NCI-H128 (cell line): ENCODE results near the gene LAMA2.
"Not testable (repeated sequence)": the region's sequence is repeated elsewhere in the genome, so short reads cannot be mapped to it uniquely, and the experiment has no call there.

ENCODE experiments used
- DNase-seq: peaks from one replicate; lab custom pipeline; 2025; ENCODE audit not compliant: unreplicated experiment; lab: John Stamatoyannopoulos, UW

The LAMA2 gene

DNA sequence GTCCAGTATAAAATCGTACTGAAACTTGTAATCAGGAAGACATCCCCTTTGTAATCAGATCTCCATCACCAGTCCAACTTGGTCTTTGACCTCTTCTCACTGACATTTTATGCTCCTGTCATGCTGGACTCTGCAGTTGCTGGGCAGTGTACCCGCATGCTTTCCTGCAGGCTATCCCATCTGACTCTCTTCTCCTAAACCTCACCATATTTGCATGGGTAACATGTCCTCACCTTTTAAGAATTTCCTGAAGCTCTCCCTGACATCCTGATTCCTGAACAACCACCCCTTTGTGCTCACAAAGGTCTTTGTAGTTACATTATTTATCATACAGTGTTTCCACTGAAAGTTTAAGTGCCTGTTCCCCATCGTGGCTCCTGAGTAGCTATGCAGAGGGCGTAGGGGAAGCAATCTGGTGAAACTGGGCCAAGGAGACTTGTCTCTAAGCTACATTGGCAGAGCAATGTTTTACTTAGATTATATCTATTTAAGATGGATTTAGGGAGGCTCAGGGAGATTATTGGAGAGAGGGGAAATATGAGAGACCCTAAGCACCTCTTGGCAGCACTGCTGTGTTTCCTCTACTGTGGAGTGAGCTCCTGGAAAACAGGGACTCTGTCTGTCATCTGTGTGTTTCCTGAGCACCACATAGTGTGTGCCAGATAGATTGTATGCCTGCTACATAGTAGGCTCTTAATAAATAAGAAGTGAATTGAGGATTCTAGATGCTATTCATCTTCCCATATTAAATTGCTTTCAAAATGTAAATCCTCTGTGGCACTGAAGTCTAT is 124.0 kb downstream of the LAMA2 start:
- no peak for DNase-seq

DNA sequence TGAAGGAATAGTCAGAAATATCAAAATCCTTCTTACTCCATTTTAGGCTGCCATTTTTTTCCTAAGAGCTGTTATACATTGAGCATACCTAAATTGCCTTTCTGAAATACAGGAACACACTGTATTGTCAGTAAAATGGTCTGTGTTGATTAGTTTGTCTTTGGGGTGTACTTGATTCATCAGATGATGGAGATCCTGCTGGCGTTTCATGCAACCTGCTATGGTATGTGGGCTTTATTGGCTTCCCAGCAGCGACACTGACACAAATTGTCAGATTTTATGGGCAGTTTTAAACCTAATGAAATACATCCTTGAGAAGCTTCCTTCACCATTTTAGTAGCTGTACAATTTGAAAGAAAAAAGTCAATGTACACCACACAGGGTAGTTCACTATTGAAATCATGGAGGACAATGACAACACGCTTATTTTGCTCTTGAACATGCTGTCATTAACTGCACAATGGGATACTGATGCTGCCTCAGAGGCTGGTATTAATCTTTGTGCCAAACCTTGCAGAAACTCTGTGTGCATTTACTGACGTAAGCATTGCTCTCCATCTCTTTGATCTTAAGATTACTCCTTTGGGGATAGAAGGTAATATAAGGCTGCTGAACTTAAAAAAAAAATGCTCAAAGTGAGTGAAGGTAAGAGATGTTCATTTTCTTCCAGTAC is 124.9 kb downstream of the LAMA2 start:
- DNase-seq, result no peak

- no peak for DNase-seq
Observed at GRCh38 chr6:129008591-129008990, 125.7 kb downstream of the LAMA2 start.

DNA sequence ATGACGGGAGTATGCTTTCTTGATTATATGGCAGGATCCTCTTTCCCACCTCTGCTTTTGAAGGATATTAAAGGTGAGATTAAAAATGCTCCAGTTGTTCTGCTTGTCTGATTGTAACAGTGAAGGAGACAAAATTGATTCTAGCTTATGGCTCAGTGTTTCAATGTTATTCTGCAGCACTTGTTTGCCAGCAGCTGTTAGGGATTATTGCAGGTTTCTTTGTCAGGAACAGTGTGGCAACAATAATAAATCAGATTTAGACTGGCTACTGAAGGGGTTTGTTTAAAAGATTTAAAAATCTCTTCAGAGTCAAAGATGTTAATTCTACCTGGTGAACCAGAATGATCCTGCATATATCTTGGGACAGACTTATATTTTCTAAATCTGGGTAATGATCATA is 126.9 kb downstream of the LAMA2 start:
- DNase-seq, result no peak

GRCh38 chr6:129014302-129014701 is 131.4 kb downstream of the LAMA2 start:
- no peak for DNase-seq

GRCh38 chr6:129015721-129016120 is 132.8 kb downstream of the LAMA2 start:
- no peak for DNase-seq

DNA sequence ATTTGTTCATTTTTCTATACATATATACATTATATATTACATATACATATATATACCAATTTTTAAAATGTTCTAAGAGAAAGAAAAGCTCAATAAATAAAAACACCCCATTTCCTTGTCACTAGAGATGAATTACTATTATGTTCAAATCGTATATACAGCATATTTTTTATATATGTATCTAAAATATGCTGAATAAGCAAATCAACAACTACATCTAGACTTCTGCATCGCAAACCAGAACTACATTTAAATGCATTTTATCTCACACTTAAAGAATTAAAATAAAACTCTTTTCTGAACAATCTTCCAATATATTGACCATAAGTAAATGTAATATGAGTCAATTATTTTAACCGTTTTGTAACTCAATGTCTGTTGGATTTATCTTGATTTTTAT is 133.9 kb downstream of the LAMA2 start:
- no peak for DNase-seq

DNA sequence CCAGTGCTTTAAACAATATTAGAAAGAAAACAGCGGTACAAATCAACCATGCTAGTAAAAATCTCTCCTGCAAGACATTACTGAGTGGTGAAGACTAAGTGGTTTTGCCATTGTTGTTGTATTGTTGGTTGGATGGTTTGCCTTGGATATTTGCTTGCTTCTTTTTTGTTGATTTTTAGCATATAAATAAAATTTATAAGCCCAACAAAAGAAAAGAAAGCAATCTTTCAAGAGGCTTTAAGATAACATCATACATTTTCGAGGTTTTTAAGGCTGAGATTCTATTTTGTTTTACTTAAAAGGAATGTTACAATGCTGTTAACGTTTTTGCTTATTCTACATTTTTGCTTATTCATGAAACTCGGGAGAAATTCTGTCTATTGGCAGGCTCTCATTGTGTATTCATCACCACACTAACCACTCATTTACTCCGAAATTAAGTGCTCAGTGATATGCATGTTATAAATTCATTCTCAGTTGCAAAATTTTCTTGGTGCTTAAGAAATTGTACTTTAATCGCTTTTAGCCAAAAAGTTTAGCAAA is 139.1 kb downstream of the LAMA2 start:
- DNase-seq, result no peak

- DNase-seq, result no peak
Observed at GRCh38 chr6:129026601-129027000, 143.7 kb downstream of the LAMA2 start.

DNA sequence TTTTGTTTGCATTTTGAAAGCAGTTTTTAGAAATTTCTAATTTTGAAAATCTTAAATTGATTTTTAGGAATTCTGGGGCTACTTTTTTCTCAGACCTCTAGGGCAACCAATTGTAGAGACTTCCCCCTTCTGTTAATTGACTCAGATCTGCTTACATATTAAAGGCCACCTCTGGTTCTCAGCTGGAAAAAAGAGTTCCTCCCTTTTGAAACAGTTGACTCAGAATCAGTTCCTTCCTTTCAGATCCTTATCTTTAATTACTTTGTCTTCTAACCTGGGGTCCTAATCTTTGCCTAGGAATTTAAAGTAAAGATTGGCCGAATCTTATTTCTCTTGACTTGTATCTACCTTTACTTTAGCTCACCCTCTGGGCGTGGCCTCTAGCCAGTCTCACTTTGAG is 146.8 kb downstream of the LAMA2 start:
- no peak for DNase-seq

DNA sequence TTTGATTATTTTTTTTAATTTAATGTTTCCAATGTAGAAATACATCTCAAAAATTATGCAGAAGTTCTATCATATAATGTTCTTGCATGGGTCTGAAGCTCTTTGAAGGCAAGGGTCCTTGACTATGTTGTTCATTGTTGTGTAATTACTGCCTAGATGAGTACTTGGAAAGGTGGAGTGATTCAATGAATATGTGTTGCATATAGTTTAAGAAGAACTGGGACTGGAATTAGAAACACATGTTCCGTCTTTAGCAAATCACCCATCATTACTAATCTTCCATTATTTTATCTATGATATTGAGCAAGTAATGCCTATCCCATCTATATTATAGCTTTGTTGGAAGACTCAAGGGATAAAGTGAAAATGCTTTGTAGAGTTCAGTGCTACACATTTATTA is 147.3 kb downstream of the LAMA2 start:
- DNase-seq, result no peak

- no peak for DNase-seq
Observed at GRCh38 chr6:129031051-129031599, 148.2 kb downstream of the LAMA2 start.

- DNase-seq, result no peak
Observed at GRCh38 chr6:129032602-129033001, 149.7 kb downstream of the LAMA2 start.

- DNase-seq, result no peak
Observed at GRCh38 chr6:129033180-129033579, 150.2 kb downstream of the LAMA2 start.

GRCh38 chr6:129033581-129033980 is 150.6 kb downstream of the LAMA2 start:
- DNase-seq, result no peak

DNA sequence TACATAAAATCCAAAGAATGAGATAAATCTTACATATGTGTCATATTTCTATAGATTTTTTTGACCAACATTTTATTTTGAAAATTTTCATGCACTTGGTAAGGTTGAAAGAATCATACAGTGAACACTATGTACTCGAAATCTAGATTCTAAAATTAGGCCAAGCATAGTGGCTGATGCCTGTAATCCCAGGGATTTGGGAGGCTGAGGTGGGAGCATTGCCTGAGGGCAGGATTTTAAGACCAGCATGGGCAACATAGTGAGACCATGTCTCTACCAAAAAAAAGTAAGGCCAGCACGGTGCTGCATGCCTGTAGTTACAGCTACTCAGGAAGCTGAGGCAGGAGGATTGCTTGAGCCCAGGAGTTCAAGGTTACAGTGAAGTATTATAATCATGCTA is 158.6 kb downstream of the LAMA2 start:
- no peak for DNase-seq

GRCh38 chr6:129046526-129046925 is 163.6 kb downstream of the LAMA2 start:
- DNase-seq, result no peak

GRCh38 chr6:129047834-129048233 is 164.9 kb downstream of the LAMA2 start:
- no peak for DNase-seq

- DNase-seq, result no peak
Observed at GRCh38 chr6:129050086-129050485, 167.1 kb downstream of the LAMA2 start.

DNA sequence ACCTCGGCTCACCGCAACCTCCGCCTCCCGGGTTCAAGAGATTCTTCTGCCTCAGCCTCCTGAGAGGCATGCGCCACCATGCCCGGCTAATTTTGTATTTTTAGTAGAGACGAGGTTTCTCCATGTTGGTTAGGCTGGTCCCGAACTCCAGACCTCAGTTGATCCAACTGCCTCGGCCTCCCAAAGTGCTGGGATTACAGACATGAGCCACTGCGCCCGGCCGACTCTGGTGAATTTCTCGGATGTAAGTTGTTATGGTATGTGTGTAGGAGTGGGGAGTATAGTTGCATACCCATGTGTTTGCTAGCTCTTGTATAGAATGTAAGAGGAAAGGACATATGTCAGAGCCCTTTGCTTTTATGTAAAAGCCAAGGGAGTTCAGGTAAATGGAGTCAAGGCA is 170.2 kb downstream of the LAMA2 start:
- not testable (repeated sequence) for DNase-seq

GRCh38 chr6:129055796-129056195 is 172.9 kb downstream of the LAMA2 start:
- no peak for DNase-seq

GRCh38 chr6:129059650-129060049 is 176.7 kb downstream of the LAMA2 start:
- DNase-seq, result no peak
